Measurements from ENCODE around the gene STX12. TPM values are rescaled to one million over a fixed set of nuclear protein-coding genes. Genes with fewer than 3 reads are reported as not detected.

The STX12 gene
- total and polyA plus RNA-seq, 2 donors from 2014 or later = 27.9 to 49.0 TPM

- TF ChIP-seq CTCF (IDR thresholded peaks at IDR 0.05; ENCODE audit: borderline replicate concordance, extremely low read depth, insufficient read depth) = no peak
- H3K36me3 ChIP-seq (ENCODE audit: control insufficient read depth in 2 of 3, insufficient read depth in 3 of 3, low read length in 3 of 3) = peaks cover 2 to 8% (median 6%) of the 10 kb centered on the region in 3 donors
- no peaks in the 10 kb centered on the region for H3K4me1 ChIP-seq (ENCODE audit: control insufficient read depth in 2 of 3, insufficient read depth in 2 of 3, low read depth in 1 of 3, low read length in 3 of 3)
- no peaks in the 10 kb centered on the region for H3K27me3 ChIP-seq (ENCODE audit: control insufficient read depth, insufficient read depth, low read length)
- FAIRE-seq = no peak
- no peak for DNase-seq
- intact Hi-C loops (cut with DNase I) = no loop called here
- no peaks in the 10 kb centered on the region for H3K9me3 ChIP-seq (ENCODE audit: control insufficient read depth in 2 of 3, insufficient read depth in 1 of 3, low read length in 3 of 3)
- H3K27ac ChIP-seq (ENCODE audit: low read depth in 2 of 2, low read length in 2 of 2) = no peak overlapping the region
- no peak overlapping the region for H3K9ac ChIP-seq (ENCODE audit: low read length in 3 of 3)
- H3K4me3 ChIP-seq (ENCODE audit: low read length in 3 of 3) = no peak overlapping the region
These were observed 36.8 kb upstream of the STX12 start for GRCh38 chr1:27736252-27736651.

GRCh38 chr1:27741121-27741520 is 31.9 kb upstream of the STX12 start:
- peaks cover 5 to 18% (median 17%) of the 10 kb centered on the region in 3 donors for H3K36me3 ChIP-seq (ENCODE audit: control insufficient read depth in 2 of 3, insufficient read depth in 3 of 3, low read length in 3 of 3)
- no peak overlapping the region for H3K9ac ChIP-seq (ENCODE audit: low read length in 3 of 3)
- no peaks in the 10 kb centered on the region for H3K27me3 ChIP-seq (ENCODE audit: control insufficient read depth, insufficient read depth, low read length)
- FAIRE-seq = no peak
- no peak overlapping the region for H3K4me3 ChIP-seq (ENCODE audit: low read length in 3 of 3)
- DNase-seq = no peak
- TF ChIP-seq CTCF (IDR thresholded peaks at IDR 0.05; ENCODE audit: borderline replicate concordance, extremely low read depth, insufficient read depth) = no peak
- intact Hi-C loops (cut with DNase I) = no loop called here
- H3K9me3 ChIP-seq (ENCODE audit: control insufficient read depth in 2 of 3, insufficient read depth in 1 of 3, low read length in 3 of 3) = no peaks in the 10 kb centered on the region
- no peaks in the 10 kb centered on the region for H3K4me1 ChIP-seq (ENCODE audit: control insufficient read depth in 2 of 3, insufficient read depth in 2 of 3, low read depth in 1 of 3, low read length in 3 of 3)
- no peak overlapping the region for H3K27ac ChIP-seq (ENCODE audit: low read depth in 2 of 2, low read length in 2 of 2)

GRCh38 chr1:27744556-27744955 is 28.5 kb upstream of the STX12 start:
- no peaks in the 10 kb centered on the region for H3K27me3 ChIP-seq (ENCODE audit: control insufficient read depth, insufficient read depth, low read length)

More at GRCh38 chr1:27744556-27744955, 28.5 kb upstream of the STX12 start:
- no peak for TF ChIP-seq CTCF (IDR thresholded peaks at IDR 0.05; ENCODE audit: borderline replicate concordance, extremely low read depth, insufficient read depth)
- no peak overlapping the region for H3K9ac ChIP-seq (ENCODE audit: low read length in 3 of 3)
- FAIRE-seq (no peak), DNase-seq (no peak)
- intact Hi-C loops (cut with DNase I) = no loop called here
- no peaks in the 10 kb centered on the region for H3K4me1 ChIP-seq (ENCODE audit: control insufficient read depth in 2 of 3, insufficient read depth in 2 of 3, low read depth in 1 of 3, low read length in 3 of 3)
- no peak overlapping the region for H3K27ac ChIP-seq (ENCODE audit: low read depth in 2 of 2, low read length in 2 of 2)
- H3K36me3 ChIP-seq (ENCODE audit: control insufficient read depth in 2 of 3, insufficient read depth in 3 of 3, low read length in 3 of 3) = peaks cover 3 to 26% (median 16%) of the 10 kb centered on the region in 3 donors
- no peaks in the 10 kb centered on the region for H3K9me3 ChIP-seq (ENCODE audit: control insufficient read depth in 2 of 3, insufficient read depth in 1 of 3, low read length in 3 of 3)
- no peak overlapping the region for H3K4me3 ChIP-seq (ENCODE audit: low read length in 3 of 3)
